ENCODE results near the gene OBI1.

Gene OBI1

GRCh38 chr13:78589206-78589605, 69.7 kb downstream of the OBI1 start:
- TF ChIP-seq CTCF (IDR thresholded peaks at IDR 0.05; ENCODE audit: low read depth, low read length, missing control alignments) = no peak
- no peak overlapping the region for H3K4me3 ChIP-seq (ENCODE audit: low read depth, low read length)
- DNase-seq (ENCODE audit: low read depth) = no peak

DNA sequence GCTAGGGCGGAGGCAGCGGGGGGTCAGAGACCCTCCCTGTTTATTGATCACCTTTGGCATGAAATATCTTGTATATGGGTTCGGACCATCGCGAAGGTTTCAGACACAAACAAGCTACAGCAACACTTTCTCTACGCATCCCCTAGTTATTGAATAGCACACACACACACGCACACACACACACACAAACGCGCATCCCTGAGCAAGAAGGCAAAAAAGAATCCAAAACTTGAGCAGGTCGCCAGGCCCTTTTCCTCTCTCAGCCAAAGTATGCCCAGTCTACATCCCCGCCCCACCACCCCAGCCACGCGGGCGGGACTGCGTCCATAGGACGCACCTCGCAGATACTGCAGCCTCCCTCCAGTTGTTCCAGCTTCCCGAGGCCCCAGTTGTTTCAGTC, 71.6 kb downstream of the OBI1 start:
- DNase-seq (ENCODE audit: low read depth) = no peak
- TF ChIP-seq CTCF (IDR thresholded peaks at IDR 0.05; ENCODE audit: low read depth, low read length, missing control alignments) = no peak
- H3K4me3 ChIP-seq (ENCODE audit: low read depth, low read length) = no peak overlapping the region

- DNase-seq (ENCODE audit: low read depth) = no peak
- peak; percentile 53 for TF ChIP-seq CTCF (IDR thresholded peaks at IDR 0.05; ENCODE audit: low read depth, low read length, missing control alignments)
- H3K4me3 ChIP-seq (ENCODE audit: low read depth, low read length) = no peak overlapping the region
Observed at GRCh38 chr13:78586706-78587105, 72.2 kb downstream of the OBI1 start.

GRCh38 chr13:78576261-78576660, 82.7 kb downstream of the OBI1 start:
- DNase-seq (ENCODE audit: low read depth) = no peak
- TF ChIP-seq CTCF (IDR thresholded peaks at IDR 0.05; ENCODE audit: low read depth, low read length, missing control alignments) = no peak
- no peak overlapping the region for H3K4me3 ChIP-seq (ENCODE audit: low read depth, low read length)

DNA sequence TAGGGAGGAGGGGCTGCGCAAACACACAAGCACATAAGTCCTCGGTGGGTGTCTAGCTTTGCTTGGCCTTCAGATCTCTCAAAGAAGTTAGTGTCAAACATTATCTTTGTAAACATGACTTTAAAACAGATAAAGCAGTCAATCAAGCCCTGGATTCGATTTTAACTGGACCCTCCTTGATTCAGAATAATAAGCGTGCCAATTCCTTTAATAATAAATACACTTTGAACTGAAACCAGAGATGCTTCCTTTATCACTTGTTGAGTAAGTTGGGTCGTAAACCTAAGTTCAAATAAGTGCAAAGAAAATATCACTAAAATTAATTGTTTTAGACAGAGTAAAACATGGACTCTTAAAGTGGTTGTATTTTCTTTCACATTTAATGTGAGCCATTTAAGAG, 86.5 kb downstream of the OBI1 start:
- no peak for DNase-seq (ENCODE audit: low read depth)
- no peak overlapping the region for H3K4me3 ChIP-seq (ENCODE audit: low read depth, low read length)
- no peak for TF ChIP-seq CTCF (IDR thresholded peaks at IDR 0.05; ENCODE audit: low read depth, low read length, missing control alignments)

DNA sequence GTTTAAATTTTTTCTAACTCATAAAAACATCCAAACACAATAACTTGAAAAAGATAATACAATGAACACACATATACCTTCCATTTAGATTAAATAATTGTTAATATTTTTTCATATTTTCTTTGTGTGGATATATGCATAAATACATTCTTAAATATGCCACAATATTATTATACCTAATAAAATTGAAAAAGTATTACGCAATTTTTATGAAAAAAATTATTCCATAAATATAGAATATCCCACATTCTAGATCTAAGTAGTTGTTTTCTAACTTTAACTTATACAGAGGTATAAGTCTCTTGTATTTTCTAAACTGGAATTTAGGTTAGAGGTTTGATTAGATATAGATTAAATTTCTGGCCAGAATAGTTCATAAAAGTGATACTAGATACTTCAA, 89.9 kb downstream of the OBI1 start:
- TF ChIP-seq CTCF (IDR thresholded peaks at IDR 0.05; ENCODE audit: low read depth, low read length, missing control alignments) = no peak
- DNase-seq (ENCODE audit: low read depth) = no peak
- no peak overlapping the region for H3K4me3 ChIP-seq (ENCODE audit: low read depth, low read length)

GRCh38 chr13:78566631-78567030, 92.3 kb downstream of the OBI1 start:
- no peak for TF ChIP-seq CTCF (IDR thresholded peaks at IDR 0.05; ENCODE audit: low read depth, low read length, missing control alignments)
- no peak for DNase-seq (ENCODE audit: low read depth)
- H3K4me3 ChIP-seq (ENCODE audit: low read depth, low read length) = no peak overlapping the region

Data from GM12864 (cell line).